Amygdala (tissue), 56 donors: Measurements from ENCODE around the gene CCT2.
"Not testable (repeated sequence)": the region's sequence is repeated elsewhere in the genome, so short reads cannot be mapped to it uniquely, and the experiment has no call there.

Source experiments
- DNase-seq, 56 donors: peaks; one replicate each; lab custom pipeline; 2025; lab: John Stamatoyannopoulos, UW

Gene CCT2

DNA sequence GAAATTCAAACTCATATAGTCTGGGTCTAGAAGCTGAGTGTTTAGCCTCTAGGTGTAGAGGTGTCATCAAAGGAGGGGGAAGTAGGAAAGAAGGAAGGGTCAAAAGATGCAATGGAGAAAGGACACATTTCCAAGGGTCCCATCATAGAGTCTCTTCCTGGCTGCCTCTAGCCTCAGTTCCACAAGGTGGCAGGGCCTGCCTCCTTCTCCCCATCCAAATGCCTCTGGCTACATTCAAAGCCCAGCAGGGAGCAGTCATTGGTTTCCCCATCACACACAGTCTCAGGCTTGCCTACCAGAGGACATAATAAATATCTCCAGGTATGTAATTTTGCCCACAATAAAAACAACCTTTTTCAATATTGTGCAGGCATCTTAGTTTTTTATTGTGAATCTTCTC, 2.1 kb upstream of the CCT2 start:
- DNase-seq, result no peak

GRCh38 chr12:69588527-69588926, 3.3 kb downstream of the CCT2 start:
- DNase-seq, result no peak

GRCh38 chr12:69589082-69589481, 3.8 kb downstream of the CCT2 start:
- DNase-seq, result no peak

DNA sequence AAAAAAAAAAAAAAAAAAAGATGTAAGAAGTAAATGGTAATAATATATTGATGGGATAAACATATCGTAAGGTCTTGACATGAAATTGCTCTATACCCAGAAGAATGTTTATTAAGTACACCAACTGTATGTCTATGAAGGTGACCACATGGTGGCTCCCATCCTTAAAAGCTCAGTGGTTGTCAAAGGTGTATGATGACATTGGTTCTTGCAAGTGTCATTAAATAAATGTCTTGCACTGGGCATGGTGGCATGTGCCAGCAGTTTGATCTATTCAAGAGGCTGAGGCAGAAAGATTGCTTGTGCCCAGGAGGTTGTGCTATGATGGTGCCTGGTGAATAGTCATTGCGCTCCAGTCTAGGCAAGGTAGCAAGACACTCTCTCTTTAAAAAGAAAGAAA, 10.4 kb downstream of the CCT2 start:
- no peak for DNase-seq

- DNase-seq, result no peak
Measured at GRCh38 chr12:69598174-69598753, 13.0 kb downstream of the CCT2 start.

DNA sequence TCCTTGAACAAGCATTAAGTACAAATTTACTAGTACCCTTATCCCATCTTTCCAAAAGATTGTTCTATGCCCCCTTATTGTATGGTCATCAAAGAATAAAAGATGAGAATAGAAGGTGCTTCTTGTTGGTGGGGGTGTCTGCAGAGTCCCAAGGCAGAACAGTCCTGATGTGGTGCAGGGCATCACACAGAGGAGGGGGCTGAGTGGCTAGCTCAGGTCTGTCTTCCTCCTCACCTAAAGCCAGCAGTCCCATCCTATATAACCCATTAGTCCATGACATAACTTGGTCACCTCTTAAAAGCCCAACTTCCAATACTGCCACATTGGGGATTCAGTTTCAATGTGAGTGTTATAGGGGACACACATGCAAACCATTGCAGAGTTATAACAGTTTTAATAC, 15.5 kb downstream of the CCT2 start:
- no peak for DNase-seq

GRCh38 chr12:69601962-69602685, 16.9 kb downstream of the CCT2 start:
- DNase-seq, result no peak

DNA sequence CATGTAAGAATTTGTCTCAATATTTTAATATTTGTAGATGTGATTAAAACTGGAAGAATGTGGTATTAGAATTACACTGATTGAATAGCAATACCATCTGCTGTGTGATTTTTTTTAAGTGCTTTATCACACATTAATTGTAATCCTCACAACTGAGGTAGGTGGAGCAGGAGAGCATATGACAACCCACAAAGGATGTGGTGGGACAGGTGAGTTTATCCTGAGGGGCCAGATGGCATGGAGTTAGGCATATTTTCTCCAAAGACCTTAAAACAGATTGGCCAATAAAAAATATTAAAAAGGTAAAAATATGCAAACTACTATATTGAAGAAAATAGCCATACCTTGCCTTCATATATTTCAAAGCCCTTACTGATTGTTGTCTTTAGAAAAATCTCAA, 17.7 kb downstream of the CCT2 start:
- DNase-seq, result no peak

- not testable (repeated sequence) for DNase-seq
Measured at GRCh38 chr12:69603556-69603955, 18.3 kb downstream of the CCT2 start.

DNA sequence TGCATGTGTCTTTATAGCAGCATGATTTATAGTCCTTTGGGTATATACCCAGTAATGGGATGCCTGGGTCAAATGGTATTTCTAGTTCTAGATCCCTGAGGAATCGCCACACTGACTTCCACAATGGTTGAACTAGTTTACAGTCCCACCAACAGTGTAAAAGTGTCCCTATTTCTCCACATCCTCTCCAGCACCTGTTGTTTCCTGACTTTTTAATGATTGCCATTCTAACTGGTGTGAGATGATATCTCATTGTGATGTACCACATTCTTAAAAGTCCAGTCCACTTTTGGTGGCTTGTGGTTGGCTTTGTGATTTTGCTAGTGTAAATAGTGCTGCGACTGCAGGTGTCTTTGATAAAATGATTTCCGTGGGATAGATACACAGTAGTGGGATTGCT, 19.0 kb downstream of the CCT2 start:
- not testable (repeated sequence) for DNase-seq

DNA sequence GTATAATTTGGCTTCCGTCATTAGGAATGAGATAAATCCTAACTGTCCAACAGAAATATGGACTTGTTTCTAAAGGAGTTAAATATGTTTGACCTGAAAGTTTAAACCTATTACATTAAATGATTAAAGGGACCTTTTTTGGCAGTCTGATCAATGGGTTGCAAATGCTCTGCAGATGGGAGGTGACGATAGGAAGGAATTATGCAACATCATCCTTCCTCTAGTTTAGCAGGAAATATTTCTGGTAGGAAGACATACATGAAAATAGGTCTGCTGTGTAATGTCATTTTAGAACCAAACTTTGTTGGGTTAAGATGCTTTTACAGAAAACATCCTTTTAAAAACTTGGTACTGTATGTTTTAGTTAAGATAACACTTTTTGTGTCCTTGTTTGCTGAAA, 22.9 kb downstream of the CCT2 start:
- DNase-seq, result no peak

DNA sequence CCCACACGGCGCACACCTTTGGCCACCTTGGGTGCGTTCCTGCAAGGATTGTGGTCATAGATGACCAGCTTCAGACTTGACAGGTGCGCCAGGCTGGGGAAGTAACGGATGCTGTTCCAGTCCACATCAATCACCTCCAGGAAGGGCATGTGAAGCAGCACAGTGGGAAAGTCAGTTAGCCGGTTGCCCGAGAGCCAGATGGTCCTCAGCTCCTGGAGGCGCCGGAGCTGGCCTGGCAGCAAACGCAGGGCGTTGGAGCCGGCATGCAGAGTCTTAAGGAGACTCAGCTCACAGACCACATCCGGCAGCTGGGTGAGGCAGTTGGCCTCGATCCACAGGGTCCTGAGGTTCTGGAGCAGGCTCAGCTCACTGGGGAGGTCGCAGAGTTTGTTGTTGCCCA, 24.9 kb downstream of the CCT2 start:
- no peak for DNase-seq

DNA sequence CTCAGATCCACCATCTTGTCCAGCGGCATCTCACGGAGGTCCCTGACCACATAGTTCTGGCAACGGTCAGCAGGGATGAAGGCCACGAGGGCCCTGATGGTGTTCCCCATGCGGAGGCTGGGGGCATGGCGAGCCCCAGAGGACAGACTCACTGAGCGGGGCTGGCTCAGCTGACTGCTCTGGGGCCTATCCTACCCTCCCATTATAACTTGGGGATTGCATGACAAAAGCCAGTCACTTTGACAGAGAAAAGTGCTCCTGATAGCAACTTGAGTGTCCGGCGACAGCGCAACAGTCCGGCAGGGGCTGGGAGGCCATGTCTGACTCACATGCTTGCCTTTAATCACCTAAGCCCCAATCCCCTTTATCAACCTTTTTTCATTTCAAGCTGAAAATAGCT, 25.5 kb downstream of the CCT2 start, which contains the start of gene LRRC10:
Gene LRRC10, minus strand, starts transcription at position 179 of the 400 bp plus-strand sequence. Its CDS starts 69 bp downstream, at position 110.
- DNase-seq, result no peak

- DNase-seq, result no peak
Measured at GRCh38 chr12:69613351-69613750, 28.1 kb downstream of the CCT2 start.

GRCh38 chr12:69616025-69616424, 30.8 kb downstream of the CCT2 start:
- no peak for DNase-seq

- DNase-seq, result no peak
Measured at GRCh38 chr12:69619050-69619449, 33.8 kb downstream of the CCT2 start.

DNA sequence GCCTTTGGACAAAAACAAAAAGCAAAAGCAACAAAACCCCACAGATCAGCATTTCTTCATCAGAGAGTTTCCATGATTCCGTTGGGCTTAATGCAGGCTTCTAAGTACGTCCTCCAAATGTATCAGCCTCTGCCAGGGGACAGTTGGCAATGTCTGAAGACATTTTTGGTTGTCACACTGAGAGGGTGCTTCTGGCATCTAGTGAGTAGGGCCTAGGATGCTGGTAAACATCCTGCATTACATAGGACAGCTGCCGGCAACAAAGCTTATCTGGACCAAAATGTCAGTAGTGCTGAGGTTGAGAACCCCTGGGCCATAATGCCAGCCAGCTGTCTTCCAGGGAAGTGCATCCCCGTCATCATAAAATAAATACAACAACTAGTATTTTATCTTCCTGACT, 34.8 kb downstream of the CCT2 start:
- no peak for DNase-seq

DNA sequence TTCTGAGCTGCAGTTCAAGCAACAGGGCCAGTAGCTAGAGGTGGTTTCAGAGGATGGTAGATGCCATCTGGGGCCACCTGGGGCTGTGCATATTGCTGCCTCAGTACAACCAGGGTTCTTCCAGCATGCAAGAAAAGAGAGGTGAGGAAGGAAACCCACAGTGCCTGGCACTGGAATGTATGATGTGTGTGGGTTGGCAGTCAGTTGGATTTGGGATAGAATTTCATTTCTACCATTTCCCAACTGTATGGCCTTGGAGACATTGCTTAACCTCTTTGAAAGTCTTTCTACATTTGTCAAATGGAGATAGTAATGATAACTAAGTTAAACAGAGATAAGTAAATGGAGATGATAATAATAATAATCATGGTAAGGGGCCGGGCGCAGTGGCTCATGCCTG, 35.7 kb downstream of the CCT2 start:
- DNase-seq, result no peak

DNA sequence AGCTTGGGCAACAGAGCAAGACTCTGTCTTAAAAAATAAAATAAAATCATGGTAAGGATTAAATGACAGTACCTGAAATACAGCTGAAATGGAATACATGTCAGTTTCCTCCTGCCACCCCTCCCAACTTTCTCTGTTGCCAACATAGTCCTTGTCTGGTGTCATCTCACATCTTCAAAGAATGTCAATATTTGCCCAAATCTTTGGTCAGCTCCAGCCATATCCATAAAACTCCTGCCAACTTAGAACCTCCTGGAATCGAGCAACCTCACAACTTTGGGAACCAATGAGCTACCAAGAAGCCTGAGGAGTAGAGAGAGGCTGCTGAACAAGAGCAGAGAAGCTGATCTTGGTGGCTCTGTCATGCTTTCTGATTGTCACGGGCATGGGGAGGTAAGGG, 36.3 kb downstream of the CCT2 start:
- no peak for DNase-seq

- DNase-seq, result peak in 1 of 56 donors; percentile 4
Measured at GRCh38 chr12:69623970-69624369, 38.7 kb downstream of the CCT2 start.

- DNase-seq, result no peak
Measured at GRCh38 chr12:69627501-69627900, 42.2 kb downstream of the CCT2 start.

- no peak for DNase-seq
Measured at GRCh38 chr12:69630191-69630590, 44.9 kb downstream of the CCT2 start.

GRCh38 chr12:69633061-69633460, 47.8 kb downstream of the CCT2 start:
- no peak for DNase-seq
